GM21381 (cell line): Measurements from ENCODE around the gene PFN4.

Experiments
- ATAC-seq: cut with Tn5 transposase; IDR thresholded peaks from one replicate; pipeline ENCODE4 v1.9.1; 2021; ENCODE audit warnings: mild to moderate bottlenecking, moderate library complexity; ENCODE audit not compliant: unreplicated experiment

The PFN4 gene

GRCh38 chr2:24082787-24083566, 40.2 kb downstream of the PFN4 start:
- ATAC-seq: no peak

GRCh38 chr2:24080701-24081100, 42.4 kb downstream of the PFN4 start:
- ATAC-seq: no peak

DNA sequence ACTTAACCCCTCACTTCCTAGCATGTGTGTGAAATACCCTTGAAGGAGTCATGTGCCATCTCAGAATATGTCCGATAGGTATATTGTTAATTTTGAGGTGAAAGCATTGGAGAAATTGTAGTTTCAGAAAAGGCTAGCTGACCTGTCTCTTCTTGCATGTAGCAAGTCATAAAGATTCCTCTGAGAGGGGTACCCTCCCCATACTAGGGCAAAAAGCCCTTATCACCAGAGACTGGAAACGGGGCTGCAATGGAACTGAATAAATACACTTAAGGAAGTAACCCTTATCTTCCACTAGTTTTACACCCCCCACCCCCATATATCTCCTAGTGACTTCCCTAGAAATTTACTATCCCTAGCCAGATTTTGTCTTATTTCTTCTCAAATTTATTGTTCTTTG, 45.3 kb downstream of the PFN4 start:
- ATAC-seq: no peak

DNA sequence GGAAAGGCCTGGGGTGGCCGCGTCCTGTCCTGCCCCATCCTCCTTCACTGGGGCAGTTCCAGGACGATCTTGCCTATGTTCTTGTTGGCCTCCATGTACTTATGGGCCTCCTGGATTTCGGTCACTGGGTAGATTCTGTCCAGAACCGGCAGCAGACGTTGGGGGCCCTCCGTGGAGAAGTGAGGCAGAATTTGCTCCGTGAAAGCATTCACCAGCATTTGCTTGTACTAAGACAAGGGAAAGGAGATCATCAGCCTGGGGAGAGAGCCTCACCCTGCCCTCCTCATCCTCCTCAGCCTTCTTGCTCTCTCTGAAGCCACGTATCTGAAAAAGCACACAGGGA, 45.6 kb downstream of the PFN4 start:
- ATAC-seq: no peak

DNA sequence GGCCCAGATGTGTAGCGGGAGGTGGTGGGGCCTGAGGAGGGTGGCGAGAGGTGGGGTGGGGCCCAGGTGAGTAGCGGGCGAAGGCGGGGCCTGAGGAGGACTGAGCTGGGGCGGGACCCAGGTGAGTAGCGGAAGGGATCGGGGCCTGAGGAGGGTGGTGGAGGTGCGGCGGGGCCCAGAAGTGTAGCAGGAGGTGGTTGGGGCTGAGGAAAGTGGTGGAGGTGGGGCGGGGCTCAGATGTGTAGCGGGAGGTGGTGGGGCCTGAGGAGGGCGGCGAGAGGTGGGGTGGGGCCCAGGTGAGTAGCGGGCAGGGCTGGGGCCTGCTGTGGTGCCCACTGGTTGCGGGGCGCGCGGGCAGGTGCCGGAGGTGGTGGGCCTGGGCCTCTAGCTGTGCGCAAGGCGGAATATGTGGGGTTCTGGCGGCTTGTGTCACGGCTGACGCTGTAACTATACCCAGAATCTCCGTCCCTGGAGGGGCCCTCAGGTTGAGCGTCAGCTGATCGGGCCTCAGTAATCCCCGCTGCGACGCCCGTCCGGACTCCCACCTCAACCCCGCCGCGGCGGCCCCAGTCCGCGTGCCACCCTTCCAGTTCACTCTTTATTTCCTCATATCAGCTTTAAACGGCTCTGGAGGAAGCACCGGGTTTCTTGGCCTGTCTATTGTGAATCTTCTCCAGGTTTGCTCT, 46.1 kb downstream of the PFN4 start:
- peak; percentile 9 for ATAC-seq

- ATAC-seq: peak; percentile 93
Observed at GRCh38 chr2:24075915-24076848, 47.0 kb downstream of the PFN4 start, which contains the start of gene SF3B6. Gene SF3B6, minus strand, starts transcription at chr2:24076326. Its CDS starts 97 bp downstream, at chr2:24076229.

DNA sequence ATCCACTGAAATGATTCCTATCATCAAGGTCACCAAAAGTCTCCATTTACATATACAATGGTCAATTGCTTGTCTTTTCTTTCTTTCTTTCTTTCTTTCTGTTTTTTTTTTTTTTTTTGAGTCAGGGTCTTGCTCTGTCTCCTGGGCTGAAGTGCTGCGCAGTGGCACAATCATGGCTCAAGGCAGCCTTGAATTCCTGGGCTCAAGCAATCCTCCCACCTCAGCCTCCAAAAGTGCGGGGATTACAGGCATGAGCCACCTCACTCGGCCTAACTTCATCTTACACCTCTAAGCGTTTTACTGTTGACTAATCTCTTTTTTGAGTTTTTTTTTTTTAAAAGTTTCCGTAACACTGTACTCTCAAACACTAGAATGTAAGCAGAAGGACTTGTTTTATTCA, 47.9 kb downstream of the PFN4 start:
- ATAC-seq: no peak

GRCh38 chr2:24073816-24074215, 49.3 kb downstream of the PFN4 start:
- ATAC-seq: no peak

GRCh38 chr2:24072259-24072658, 50.9 kb downstream of the PFN4 start:
- ATAC-seq: no peak

DNA sequence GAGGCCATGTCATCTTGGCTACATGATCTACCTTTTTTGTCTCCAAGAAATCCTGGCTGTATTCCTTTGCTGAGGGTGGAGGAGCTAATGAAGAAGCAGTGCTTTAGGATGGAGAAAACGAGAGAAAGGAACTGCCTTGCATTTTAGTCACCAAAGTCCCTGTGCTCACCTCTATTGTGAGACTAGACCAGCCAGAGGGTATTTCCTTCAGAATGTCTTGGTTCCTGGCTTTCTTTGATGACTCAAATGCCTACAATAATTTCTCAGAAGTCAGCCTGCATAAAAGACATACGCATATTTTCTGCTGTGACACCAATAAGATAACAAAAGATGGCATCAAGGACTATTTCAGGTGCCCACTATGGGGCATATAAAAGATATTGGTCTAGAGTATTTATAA, 57.8 kb downstream of the PFN4 start:
- ATAC-seq: no peak
